ENCODE measurements around the gene N4BP2L2. TPM values are rescaled to one million over a fixed set of nuclear protein-coding genes. Genes with fewer than 3 reads are reported as not detected.

Gene N4BP2L2
- total and polyA plus RNA-seq, 4 donors: 14.9 to 116 (median 76.7) TPM

- no peak for DNase-seq (ENCODE audit: low spot score)
- peaks cover 0 to 3% (median 0%) of the 10 kb centered on the region in 4 donors for H3K36me3 ChIP-seq (ENCODE audit: control insufficient read depth in 4 of 4, insufficient read depth in 3 of 4, low read depth in 1 of 4, low read length in 3 of 4)
- 95% methylated on average over 6 of the region's 6 CpGs for WGBS
- no peaks in the 10 kb centered on the region for H3K9me3 ChIP-seq (ENCODE audit: control insufficient read depth in 4 of 4, low read length in 3 of 4)
- no peaks in the 10 kb centered on the region for H3K27me3 ChIP-seq (ENCODE audit: control insufficient read depth in 4 of 4, insufficient read depth in 4 of 4, low read length in 3 of 4)
- H3K9ac ChIP-seq (ENCODE audit: low read depth in 1 of 2, low read length in 2 of 2): no peak overlapping the region
- TF ChIP-seq HNF4A (conservative IDR thresholded peaks at IDR 0.05) (no peak), NR2F2 (IDR thresholded peaks at IDR 0.05) (no peak), RAD21 (IDR thresholded peaks at IDR 0.05) (no peak), JUND (IDR thresholded peaks at IDR 0.05) (no peak), ATF3 (IDR thresholded peaks at IDR 0.05) (no peak), HNF4G (IDR thresholded peaks at IDR 0.05) (no peak), YY1 (IDR thresholded peaks at IDR 0.05) (no peak), REST (IDR thresholded peaks at IDR 0.05) (no peak), ZBTB33 (IDR thresholded peaks at IDR 0.05) (no peak), FOXA1 (IDR thresholded peaks at IDR 0.05) (no peak), RXRA (IDR thresholded peaks at IDR 0.05) (no peak), GABPA (IDR thresholded peaks at IDR 0.05 in 1 of 2, conservative IDR thresholded peaks at IDR 0.05 in 1 of 2) (no peak), FOXA2 (IDR thresholded peaks at IDR 0.05) (no peak), MAX (IDR thresholded peaks at IDR 0.05) (no peak), EGR1 (IDR thresholded peaks at IDR 0.05; ENCODE audit: low read depth in 2 of 2) (no peak), TAF1 (conservative IDR thresholded peaks at IDR 0.05) (no peak), SP1 (IDR thresholded peaks at IDR 0.05) (no peak), CTCF (IDR thresholded peaks at IDR 0.05; ENCODE audit: low read depth, low read length, missing input control) (no peak)
- no peak overlapping the region for H3K4me3 ChIP-seq (ENCODE audit: low read depth in 1 of 3, low read length in 3 of 3)
- H3K27ac ChIP-seq (ENCODE audit: low read depth in 1 of 2, low read length in 2 of 2): peak overlapping the region; percentile 96 to 99
- H3K4me1 ChIP-seq (ENCODE audit: control insufficient read depth in 4 of 4, insufficient read depth in 4 of 4, low read length in 3 of 4): peaks cover 2 to 15% (median 9%) of the 10 kb centered on the region in 4 donors
These were observed 109.1 kb downstream of the N4BP2L2 start for GRCh38 chr13:32429433-32429909.

Measured in liver (tissue), 9 donors.